ENCODE results near the gene PRIMA1.

The PRIMA1 gene

DNA sequence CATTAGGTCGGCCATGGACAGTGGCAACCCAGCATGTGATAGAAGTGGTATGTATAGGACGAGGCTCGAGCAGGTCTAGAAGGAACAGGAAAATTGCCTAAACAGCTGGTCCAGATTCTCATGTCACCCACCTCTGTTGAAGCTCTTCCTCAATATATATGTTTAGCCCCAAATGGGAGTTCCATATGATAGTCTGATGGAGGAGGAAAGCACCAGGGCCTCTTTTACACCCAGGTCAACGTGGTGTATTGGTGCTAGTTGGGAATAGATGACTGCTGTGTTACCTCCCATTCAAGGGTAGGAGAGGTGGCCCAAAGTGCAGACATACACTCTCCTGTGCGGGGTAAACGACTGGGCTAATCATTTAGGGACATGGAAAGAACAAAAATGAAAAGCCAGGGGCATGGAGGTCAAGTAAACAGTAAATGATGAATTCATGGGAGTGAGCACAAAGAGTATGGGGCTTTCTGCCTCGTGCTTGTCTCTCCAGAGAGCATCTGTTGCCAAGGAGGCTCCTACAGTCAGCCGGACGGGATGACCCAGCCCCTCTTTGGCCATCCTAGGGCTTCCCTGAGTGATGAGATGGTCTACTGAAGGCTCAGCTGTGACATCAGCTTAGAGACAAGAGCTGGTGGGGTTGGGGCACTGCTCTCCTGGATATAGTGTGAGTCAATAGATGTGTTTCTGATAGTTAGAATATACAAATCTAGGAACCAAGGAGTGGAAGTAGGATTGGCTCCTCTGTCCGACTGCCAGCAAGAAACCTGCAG is 5.5 kb upstream of the PRIMA1 start:
- no peak for DNase-seq

DNA sequence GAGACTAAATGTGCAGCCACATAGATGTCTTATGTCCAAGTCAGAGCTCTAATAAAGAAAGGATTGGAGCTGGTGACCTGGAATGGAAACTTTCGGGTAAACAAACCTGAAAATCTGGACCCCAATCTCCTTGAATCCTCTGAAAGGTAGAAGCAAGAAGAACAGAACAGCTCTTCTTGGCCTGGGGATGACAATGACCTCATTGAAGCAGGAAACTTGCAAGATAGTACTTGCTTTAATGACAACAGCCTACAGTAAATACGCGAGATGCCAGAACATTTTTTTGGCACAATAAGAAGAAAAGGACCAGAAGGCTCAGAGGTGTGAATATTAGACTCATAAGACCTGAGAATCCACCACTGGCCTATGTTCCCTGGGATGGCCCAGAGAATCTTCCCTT is 4.1 kb upstream of the PRIMA1 start:
- no peak for DNase-seq

DNA sequence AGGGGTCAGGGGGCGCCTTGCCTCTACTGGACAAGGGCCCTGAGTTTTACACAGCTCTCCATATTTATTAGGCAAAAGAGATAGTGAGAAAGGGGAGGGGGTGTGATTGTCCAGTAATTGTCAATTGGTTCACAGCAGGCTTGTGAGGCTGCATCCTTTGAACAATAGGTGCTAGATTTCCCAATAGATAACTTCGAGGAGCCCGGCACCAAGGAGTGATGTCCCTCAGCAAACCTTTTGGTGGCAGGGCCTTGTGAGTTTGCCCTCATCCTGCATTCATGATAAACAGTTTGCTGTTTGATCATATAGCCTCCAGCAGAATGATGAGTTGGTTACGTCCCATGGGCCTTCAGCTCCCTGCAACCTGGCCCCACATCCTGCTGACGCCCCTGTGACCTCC is 2.7 kb upstream of the PRIMA1 start:
- DNase-seq: no peak

DNA sequence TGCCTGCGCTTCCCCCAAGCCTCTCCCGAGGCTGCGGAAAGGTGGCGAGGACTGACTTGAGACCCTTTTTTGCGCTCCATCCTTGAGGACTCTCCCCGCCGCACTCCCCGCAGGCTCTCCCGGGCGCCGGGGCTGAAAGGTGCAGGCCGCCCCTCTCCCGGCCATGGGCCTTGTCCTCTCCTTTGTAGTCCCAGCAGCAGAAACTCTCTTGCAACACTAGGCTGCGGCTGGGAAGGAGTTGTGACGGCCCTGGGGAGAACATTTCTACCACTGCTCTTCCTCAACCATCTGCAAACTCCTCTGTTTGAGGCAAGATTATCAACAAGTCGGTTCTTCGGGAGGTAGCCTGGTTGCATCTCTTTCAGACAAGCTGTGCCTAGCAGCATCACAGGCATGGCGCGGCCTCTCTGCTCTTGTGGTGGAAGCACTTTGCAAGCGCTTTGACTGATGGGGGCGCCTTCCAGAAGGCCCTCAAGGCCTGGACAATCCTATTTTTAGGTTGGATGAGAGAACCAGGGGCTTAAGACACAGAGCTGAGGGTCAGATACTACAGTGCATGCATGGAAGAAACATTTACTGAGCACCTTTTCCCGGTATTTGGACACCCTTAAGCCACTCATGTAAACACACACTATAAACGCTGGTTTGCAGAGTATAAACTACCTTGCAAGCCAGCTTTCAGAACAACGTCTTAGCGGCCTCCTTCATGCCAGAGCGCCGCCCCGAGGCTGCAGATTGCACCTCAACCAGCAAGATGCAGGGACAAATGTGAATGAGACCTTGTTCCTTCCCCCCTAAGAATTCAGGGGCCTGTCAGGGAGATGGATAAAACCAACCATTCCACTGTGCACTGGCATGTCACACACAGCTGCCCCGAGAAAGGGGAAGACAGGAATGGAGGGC is 1.2 kb upstream of the PRIMA1 start:
- DNase-seq: no peak

DNA sequence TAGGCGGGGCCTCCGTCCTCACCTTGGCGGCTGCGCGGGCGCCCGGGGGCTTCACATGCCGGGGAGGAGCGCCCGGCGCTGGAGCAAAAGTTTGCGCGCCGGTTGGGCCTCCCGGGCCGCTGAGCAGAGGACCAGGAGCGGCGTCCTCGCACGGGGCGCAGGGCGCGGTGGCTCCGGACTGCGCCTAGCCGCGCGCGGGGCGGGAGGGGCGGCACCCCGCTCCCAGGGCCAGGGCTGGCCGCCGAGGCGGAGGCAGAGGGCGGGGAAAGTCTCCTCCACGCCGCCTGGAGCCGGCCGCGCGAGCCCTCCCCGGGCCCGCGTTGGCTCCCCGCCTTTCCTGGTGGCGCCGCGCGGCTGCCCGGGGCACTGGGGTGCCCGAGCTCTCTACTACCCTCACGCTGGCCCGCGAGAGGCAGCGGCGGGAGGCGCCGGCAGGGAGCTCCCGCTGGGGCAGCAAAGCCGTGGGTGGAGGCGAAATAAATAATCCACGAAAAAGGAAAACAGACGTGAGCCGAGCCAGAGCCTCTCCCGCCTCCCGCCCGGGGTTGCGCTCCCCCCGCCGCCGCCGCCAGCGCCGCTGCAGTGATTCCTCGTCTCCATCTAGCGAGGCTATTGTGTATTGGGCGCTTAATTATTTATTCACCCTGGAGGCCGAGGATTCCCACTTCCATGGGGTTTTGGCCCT is 400 bp upstream of the PRIMA1 start:
- no peak for DNase-seq

DNA sequence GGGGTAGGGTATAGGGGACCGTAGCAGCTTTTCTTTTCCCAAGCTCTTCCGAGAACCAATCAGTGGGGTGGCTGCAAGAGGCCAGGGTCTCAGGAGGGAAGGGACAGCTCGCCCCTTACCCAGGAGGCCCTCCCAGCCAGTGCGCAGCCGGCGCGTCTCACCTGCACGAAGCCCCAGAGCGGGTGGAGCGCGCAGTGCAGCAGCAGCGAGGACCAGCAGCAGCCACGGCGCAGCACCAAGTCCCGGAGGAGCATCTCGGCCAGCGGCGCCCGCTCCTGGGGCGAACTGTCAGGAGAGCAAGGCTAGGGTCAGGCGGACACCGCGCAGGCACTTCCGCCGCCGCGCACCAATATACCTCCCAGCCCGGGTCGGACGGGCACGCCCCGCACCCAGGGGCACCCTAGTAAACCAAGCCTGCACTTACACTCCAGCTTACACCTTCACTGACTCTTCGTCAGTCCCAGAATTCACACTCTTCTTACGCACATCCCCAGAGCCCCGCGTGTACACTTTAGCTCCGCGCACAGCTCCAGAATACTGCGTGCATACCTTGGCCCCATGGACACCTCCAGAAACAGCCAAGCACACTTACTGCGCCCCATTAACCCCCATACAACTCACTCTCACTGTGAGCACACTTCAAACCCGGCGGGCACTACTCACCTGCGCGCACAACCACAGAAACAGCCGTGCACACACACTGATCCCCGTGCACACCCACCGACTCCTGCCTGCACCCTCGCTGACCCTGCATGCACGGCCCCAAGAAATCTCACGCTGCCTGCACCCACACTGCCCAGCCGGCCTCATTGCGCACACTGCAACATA is 606 bp downstream of the PRIMA1 start:
- DNase-seq: no peak

DNA sequence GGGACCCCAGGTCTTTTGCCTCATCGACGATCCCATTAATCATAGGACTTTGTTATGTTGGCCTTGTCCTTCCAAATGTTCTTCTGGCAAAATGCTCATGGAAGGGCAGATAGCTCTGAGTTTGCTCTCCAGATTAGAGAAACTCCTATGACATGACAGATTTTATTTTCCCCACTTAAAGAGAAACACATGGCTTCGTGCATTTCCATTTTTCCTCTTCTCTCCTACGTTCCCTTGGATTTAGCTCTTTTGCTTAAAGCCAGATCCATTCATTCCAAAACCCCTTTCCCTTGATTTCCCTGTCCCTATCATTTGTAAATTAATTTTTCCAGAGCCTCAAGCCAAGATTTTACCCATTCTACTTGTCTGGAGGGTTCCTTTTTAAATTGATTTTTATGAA is 2.9 kb downstream of the PRIMA1 start:
- DNase-seq: no peak

DNA sequence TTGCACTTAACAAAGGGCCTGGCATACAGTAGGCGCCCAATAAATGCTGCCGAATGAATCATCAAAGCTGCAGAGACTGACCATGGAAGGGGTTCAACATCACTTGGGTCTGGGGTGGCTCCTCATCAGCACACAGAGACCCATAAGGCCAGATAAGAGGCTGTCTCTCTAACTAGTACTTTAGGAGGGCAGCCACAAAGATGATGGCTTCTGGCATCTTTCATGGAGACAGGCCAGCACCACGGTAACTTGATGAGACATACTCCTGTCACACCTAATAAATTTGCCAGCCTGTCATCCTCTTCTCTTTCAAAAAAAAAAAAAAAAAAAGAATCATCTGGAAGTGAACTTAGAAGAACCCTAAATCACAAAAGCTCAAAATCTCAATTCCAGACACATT is 3.4 kb downstream of the PRIMA1 start:
- no peak for DNase-seq

DNA sequence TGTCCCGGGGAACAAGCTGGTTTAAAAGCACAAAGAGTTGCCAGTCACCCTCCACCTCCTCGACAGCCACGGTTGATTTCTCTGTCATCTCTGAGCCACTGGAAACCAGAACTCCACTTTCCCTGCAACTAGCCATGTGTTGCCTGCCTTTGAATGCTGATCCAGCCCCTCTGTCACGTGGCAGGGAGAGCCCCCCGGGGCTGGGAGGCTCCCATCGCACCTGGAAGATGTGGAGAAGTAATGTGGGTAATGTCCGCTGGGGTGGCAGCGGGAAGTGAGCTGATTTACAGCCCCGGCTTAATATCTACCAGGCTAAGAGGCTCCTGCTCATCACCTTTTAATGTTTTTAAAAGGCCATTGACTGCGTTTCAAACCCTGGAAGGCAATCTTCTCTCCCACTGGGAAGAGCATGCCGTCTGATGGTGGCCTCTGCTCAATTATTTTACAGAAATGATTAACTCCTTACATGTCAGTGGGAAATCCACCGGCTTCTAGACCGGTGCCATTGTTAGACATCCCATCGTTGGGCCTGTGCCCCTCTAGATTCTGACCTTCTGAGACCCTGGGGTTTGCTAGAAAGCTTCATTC is 7.4 kb downstream of the PRIMA1 start:
- no peak for DNase-seq

DNA sequence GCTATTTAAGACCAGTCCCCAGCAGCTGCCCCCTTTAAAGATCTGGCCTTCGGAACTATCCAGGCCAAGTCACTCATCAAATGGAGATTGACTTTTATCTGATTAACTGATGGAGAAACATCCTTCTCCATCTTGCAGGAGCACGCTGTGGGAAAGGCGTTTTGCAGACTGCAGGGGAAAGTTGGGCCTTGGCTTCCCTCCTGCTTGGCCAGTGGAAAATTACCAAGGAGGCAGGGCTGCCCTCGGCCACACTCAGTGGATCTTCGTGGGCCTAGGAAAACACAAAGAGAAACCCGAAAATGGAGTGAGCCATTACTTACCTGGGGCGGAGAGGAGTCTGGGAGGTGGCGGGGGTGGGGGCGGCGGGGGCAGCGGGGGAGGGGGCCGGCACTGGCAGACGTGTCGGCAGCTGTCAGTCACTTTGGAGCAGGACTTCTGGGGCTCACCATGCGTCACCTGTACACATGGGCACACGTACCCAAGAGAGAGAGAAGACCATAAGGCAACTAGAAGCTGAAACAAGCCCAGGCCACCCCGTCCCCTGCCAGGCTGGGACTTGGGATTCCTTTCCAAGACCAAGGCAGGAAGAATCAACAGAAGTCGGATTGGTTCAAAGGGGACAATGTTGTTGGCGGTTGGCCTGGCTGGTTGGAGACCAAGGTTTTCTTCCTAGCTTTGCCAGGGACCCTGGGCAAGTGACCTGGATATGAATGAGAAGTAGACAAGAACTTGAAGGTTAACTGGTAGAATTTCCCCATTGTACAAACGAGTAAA is 9.2 kb downstream of the PRIMA1 start:
- no peak for DNase-seq

DNA sequence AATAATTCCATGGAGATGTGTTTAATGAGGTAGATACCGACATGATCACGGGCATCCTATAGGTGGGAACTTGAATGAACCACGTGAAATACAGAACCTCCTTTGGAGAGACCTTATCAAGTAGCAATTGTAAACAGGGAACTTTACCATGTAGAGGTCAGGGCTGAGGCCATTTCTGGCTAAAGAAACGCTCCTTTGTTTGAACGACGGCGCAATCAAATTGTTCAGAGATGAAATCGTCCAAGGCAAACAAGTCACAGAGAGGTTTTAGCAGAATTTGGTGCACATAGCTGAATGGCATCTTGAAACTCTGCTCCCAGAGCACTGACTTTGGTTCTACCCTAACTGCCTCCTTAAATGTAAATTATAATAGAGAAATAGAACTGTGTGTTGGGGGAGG is 9.8 kb downstream of the PRIMA1 start:
- no peak for DNase-seq

DNA sequence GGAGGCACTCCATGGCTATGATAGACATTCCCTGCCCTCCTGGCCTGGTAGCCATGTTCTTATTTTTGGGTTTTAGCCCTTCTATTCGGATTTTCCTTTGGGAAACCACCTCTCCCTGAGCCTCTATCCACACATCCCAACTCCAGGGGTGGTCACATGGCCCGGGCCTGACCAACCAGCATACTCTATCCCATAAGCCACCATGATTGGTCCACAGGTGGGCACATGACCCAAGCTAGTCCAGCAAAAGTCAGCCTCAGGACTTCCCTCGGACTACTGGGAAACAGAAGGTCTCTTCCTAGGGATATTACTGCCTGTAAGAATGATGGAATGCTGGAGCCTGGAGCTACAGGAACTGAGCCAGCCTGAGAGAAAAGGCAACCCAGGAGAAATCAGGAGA is 12.5 kb downstream of the PRIMA1 start:
- DNase-seq: no peak

DNA sequence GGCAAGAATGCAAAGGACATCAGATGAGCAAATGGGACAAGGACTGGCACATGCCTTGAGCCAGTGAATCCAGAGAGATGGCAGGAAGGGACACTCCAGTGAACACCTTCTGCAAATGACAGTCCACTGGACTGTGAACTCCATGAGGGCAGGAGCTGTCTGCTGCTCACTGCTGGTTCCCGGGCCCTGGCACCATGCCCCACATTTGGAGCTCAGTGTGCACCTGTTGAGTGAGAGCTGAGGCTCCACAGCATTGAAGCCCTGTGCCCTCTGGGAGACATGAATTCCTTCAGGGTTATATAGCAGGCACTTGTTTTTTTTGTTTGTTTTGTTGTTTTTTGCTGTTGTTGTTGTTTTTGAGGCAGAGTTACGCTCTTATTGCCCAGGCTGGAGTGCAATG is 13.1 kb downstream of the PRIMA1 start:
- no peak for DNase-seq

DNA sequence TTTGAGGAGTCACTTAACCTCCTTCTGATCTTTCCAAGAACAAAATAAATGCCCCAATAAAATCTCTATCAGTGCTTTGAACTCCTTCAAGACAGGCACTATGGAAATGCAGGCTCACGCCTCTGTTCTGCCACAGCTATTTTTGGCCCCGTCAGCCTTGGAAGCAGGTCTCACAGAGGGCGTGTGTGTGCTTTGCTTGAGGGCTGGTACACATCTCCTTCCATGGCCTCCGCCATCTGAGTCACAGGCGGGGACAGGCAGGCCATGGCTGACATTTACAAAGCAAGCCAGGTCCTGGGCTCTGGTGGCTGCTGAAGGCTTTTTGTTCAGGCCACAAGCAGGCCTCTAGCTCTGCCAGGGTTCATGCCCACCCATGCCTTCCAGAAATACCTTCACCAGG is 16.0 kb downstream of the PRIMA1 start:
- no peak for DNase-seq

DNA sequence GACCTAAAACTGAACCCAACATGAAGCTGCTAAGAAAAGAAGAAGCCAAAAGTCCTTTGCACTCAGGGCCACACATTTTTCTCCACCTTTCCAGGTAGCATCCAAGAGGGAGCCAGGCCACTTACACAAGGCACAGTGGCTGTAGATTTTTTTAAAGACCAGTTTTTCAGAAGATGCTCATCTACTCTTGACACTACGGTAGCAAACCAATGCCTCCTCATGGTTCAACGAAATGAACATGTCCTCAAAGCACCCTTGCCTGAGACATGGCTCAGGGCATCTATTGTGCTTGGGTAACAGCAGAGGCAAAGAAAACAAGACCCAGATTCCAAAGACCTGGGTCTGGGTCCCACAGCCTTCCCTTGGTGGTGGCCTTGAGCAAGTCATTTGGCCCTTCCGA is 22.3 kb downstream of the PRIMA1 start:
- no peak for DNase-seq

DNA sequence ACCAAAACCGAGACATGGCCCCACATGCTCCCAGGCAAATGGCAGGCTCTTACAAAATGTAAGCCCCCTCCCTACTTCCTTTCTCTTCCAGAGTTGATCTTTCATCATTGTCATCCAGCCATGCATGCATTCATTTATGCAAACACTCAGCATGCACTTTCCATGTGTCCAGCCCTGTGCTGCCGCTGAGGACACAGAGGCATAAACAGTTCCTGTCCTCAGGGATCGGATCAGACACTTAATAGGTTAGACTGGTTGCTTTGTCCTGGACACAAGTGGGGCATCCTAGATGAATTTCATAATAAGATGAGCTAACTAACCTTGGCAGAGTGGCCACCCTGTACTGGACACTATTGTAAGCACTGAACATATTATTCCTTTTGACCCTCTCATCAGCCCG is 23.1 kb downstream of the PRIMA1 start:
- no peak for DNase-seq

DNA sequence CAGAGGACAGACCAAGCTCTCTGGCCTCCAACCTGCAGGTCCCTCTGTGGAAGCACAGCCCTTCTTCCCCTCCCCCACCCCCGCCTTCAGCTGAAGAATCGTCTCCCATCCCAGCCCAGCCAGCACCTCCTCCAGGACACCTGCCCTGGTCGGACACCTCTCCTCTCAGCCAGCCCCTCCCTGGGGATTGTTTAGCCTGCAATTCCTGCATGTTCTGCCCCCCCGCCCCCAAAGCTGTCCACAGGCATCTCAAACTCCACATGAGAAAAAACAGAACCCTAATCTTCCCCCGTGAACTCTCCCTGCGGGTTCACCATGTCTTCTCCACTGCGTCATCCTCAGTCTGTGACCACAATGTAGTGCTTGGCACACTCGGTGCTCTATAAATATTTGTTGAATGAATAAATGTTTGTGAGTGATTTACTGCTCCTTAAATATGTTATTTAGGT is 24.1 kb downstream of the PRIMA1 start:
- no peak for DNase-seq

DNA sequence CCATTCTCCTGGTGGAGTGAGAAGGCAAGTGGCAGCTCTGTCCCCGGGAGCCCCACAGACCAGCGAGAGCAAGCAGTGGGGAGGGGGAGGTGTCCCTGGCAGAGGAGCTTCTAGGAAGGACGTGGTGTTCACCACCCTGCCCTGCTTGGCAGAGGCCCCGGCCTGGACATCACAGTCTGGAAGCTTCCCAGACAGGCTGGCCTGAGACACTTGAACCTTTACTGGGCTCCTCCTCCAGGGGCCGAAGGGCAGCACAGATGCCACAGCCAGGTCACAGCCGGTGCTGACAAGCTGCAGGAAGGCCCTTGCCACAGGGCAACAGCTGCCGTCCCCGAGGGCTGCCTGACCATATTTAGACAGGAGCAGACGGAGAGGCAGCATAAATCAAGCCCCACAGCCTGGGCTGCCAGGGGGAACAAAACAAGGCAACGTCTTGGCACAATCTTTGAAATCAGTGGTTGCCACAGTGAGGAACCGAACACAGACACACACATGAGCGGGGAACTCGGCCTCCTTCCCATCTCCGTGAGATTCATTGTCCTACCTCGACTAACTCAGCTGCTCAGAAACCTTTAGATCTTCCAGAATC is 28.5 kb downstream of the PRIMA1 start:
- DNase-seq: no peak

DNA sequence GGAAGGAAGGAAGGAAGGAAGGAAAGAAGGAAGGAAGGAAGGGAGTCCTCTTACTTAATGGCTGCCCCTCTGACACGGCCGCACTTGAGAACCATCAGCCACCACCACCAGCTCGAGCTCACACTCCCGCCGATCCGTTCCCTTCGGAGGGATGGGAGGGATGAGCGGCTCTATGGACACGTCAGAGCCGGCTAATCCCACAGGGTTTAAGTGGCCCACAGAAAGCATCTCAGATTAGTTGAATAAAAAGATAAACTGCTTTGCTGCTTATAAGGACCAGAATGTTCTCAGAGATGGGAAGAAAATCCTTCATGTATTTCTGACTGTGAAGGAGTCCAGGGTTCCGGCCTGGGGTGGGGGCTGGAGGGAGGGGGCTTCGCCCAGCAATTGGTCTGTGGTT is 31.1 kb downstream of the PRIMA1 start:
- DNase-seq: no peak

DNA sequence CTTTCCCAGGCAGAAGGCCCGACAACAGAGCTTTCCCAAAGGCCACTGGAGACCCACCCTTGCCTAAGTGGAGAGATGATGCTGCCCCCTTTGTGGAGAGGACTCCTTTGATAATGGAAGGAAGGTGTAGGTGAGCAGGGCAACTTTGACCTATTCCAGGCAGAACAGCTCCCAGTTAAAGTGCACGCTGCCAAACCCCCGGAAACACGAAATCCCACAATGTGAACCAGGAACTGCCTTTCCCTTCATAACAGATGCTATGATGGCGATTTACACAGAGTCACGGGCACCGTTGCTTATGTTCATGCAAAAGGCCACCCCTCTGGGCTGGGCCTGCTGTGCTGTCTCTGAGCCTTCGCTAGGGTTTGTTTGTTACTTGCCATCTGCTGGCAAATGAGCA is 34.6 kb downstream of the PRIMA1 start:
- no peak for DNase-seq

DNA sequence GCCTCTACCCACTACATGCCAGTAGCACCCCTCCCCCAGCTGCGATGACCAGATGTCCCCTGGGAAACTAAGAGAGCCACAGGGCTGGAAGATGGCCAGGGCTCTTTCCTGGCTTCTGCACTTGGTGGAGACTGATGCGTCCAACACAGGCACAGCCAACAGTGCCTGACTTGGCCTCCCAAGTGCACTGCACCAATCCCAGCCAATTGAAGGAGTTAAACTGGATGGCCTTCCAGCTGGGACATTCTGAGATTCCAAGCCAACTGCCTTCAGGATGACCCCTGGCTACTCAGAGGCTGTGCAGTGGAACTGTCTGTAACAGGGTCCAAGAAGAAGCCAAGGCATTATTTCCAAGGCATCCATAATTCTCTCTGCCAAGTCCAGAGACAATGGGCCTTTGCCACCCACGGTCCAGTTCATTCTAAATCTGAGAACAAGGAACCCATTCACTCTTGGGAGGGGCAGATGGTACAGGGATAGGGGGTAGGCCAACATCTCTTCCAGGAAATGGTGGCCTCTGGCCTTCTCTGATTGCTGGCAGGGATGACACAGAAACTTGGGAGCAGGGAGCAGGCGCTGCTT is 35.2 kb downstream of the PRIMA1 start:
- DNase-seq: no peak
